K562 (cell line): Measurements from ENCODE around the gene SF3B3. TPM values are rescaled to one million over a fixed set of nuclear protein-coding genes. Genes with fewer than 3 reads are reported as not detected.

Source experiments
- ATAC-seq: fragments of 200-7000 bp; cut with Tn5 transposase; 3 replicates; pipeline ENCODE4 v1.9.1; 2020; ENCODE audit warnings: moderate library complexity
- BruUV-seq: library from RNA; stranded (reverse); fragments of 400-500 nt; replicated peaks from 2 replicates; lab custom pipeline; 2021; lab: Mats Ljungman, UMichigan
- CTCF ChIA-PET: fragments of 300-600 bp; formaldehyde crosslinking; extraction: SDS; loops from one replicate; lab custom pipeline; 2021; ENCODE audit warnings: low intra/inter-chr PET ratio; lab: Yijun Ruan, JAX
- POLR2A ChIA-PET: fragments of 300-600, 350-650 bp; sonication (Branson Sonifier 250); formaldehyde crosslinking; extraction: SDS; loops from one replicate; lab custom pipeline; 2021; ENCODE audit warnings: antibody characterized with exemption, inconsistent platforms; lab: Yijun Ruan, JAX
- DNase-seq, 4 experiments: peaks; one replicate each; pipeline versions ENCODE4 v3.0.0 to v3.0.0-alpha.2; 2011 to 2018; ENCODE audit warnings: low spot score in 3 of 4, mixed read lengths in 3 of 4; ENCODE audit errors: extremely low read depth in 1 of 4
- FAIRE-seq: peaks from 2 replicates; lab custom pipeline; 2011; peaks lifted over from hg19 to GRCh38; lab: Jason Lieb, UNC
- H2AFZ ChIP-seq: 2 replicates; pipeline ENCODE4 v1.6.0; 2011; ENCODE audit warnings: low read depth, low read length, control low read depth, inconsistent platforms
- H3K27ac ChIP-seq: fragments of 200-600 bp; 3 replicates; pipeline ENCODE4 v1.8.0; 2011; ENCODE audit warnings: low read depth, mild to moderate bottlenecking, control low read depth, inconsistent platforms, low read length, moderate library complexity, mixed read lengths; ENCODE audit errors: extremely low read depth
- H3K27me3 ChIP-seq, 2 experiments: fragments of 300-600 bp in 1 of 2; 2 replicates in 1 of 2; 3 replicates in 1 of 2; pipeline versions ENCODE4 v1.6.0 to v1.8.0; 2011; ENCODE audit warnings: inconsistent platforms in 2 of 2, low read length in 2 of 2, mild to moderate bottlenecking in 1 of 2, mixed read lengths in 1 of 2, moderate library complexity in 1 of 2; ENCODE audit not compliant: control insufficient read depth in 2 of 2, insufficient read depth in 2 of 2
- H3K36me3 ChIP-seq: fragments of 300-600 bp; 3 replicates; pipeline ENCODE4 v1.8.0; 2011; ENCODE audit warnings: mild to moderate bottlenecking, low read length, inconsistent platforms; ENCODE audit not compliant: control insufficient read depth, insufficient read depth
- H3K4me1 ChIP-seq, 2 experiments: fragments of 200-600 bp in 1 of 2; replicated peaks in 1 of 2; 2 replicates in 1 of 2; 3 replicates in 1 of 2; pipeline versions ENCODE4 v1.5.1 to v1.8.0; 2011; ENCODE audit warnings: inconsistent platforms in 2 of 2, low read length in 2 of 2, mild to moderate bottlenecking in 1 of 2, mixed read lengths in 1 of 2, moderate library complexity in 1 of 2; ENCODE audit not compliant: control insufficient read depth in 2 of 2, insufficient read depth in 2 of 2
- H3K4me2 ChIP-seq: 2 replicates; pipeline ENCODE4 v1.6.1; 2011; ENCODE audit warnings: low read length, control low read depth, inconsistent platforms, mixed read lengths; ENCODE audit not compliant: insufficient read depth
- H3K4me3 ChIP-seq: fragments of 200-600 bp; sonication (generic), shearing (Covaris generic); 2 replicates; pipeline ENCODE4 v1.5.1; 2016; ENCODE audit warnings: control low read depth, inconsistent platforms
- H3K79me2 ChIP-seq: fragments of 200-600 bp; 3 replicates; pipeline ENCODE4 v1.8.0; 2011; ENCODE audit warnings: low read length, inconsistent platforms; ENCODE audit not compliant: control insufficient read depth, insufficient read depth
- H3K9ac ChIP-seq, 2 experiments: 2 replicates each; pipeline versions ENCODE4 v1.6.0 to v1.6.1; 2011; ENCODE audit warnings: low read depth in 2 of 2, low read length in 2 of 2, control low read depth in 1 of 2, inconsistent platforms in 1 of 2, mild to moderate bottlenecking in 1 of 2, mixed read lengths in 1 of 2; ENCODE audit not compliant: insufficient read depth in 1 of 2
- H3K9me1 ChIP-seq: one replicate; pipeline ENCODE4 v1.6.0; 2011; ENCODE audit warnings: inconsistent platforms, mild to moderate bottlenecking, low read length, moderate library complexity; ENCODE audit not compliant: control insufficient read depth, insufficient read depth
- H3K9me3 ChIP-seq: replicated peaks from 2 replicates; pipeline ENCODE4 v1.5.1; 2011; ENCODE audit warnings: low read depth, low read length, inconsistent platforms; ENCODE audit not compliant: control insufficient read depth, insufficient read depth
- H4K20me1 ChIP-seq: replicated peaks from 2 replicates; pipeline ENCODE4 v1.6.1; 2011; ENCODE audit warnings: low read length, inconsistent platforms, mixed read lengths; ENCODE audit not compliant: control insufficient read depth, insufficient read depth
- CBX1 ChIP-seq: sonication (generic); IDR thresholded peaks from 2 replicates; pipeline ENCODE4 v1.6.1; 2016; ENCODE audit warnings: antibody characterized with exemption, low read depth, mild to moderate bottlenecking
- E2F8 ChIP-seq: fragments of 450-650 bp; IDR thresholded peaks from 2 replicates; pipeline ENCODE4 v1.7.1; 2018; ENCODE audit warnings: mild to moderate bottlenecking, low read depth; ENCODE audit not compliant: partially characterized antibody
- FOXJ2 ChIP-seq: fragments of 200-800 bp; sonication (Bioruptor generic); IDR thresholded peaks from 2 replicates; pipeline ENCODE4 v1.6.1; 2016; ENCODE audit warnings: missing genetic modification characterization, missing compliant biosample characterization
- HMGN3 ChIP-seq: IDR thresholded peaks from 2 replicates; pipeline ENCODE4 v1.6.1; 2011; ENCODE audit warnings: borderline replicate concordance, low read depth, mild to moderate bottlenecking, mixed read lengths, low read length; ENCODE audit not compliant: insufficient read length; ENCODE audit errors: extremely low read depth
- HNRNPLL ChIP-seq: fragments of 200-400 bp; formaldehyde crosslinking; IDR thresholded peaks from 2 replicates; pipeline ENCODE4 v1.6.1; 2017; ENCODE audit warnings: low read length, low read depth, mild to moderate bottlenecking; ENCODE audit not compliant: poor library complexity, severe bottlenecking
- MCM2 ChIP-seq: fragments of 450-650 bp; IDR thresholded peaks from 2 replicates; pipeline ENCODE4 v1.6.1; 2017; ENCODE audit warnings: low read depth, mild to moderate bottlenecking
- RNF2 ChIP-seq: sonication (generic); IDR thresholded peaks from 2 replicates; pipeline ENCODE4 v1.6.1; 2016
- ZNF197 ChIP-seq: fragments of 200-800 bp; sonication (Bioruptor generic); IDR thresholded peaks from 2 replicates; pipeline ENCODE4 v1.6.1; 2016; ENCODE audit warnings: low read depth, missing genetic modification characterization, missing compliant biosample characterization
- ZNF274 ChIP-seq: IDR thresholded peaks from 2 replicates; pipeline ENCODE4 v1.6.1; 2011; ENCODE audit warnings: low read depth, mild to moderate bottlenecking, low read length, moderate library complexity, borderline replicate concordance
- ZNF717 ChIP-seq: fragments of 250-450 bp; sonication (Bioruptor Pico); IDR thresholded peaks from 2 replicates; pipeline ENCODE4 v1.5.0; 2021
- WGBS: fragments of 100-300 bp; shearing (Covaris generic); methylation state at CpG from one replicate; pipeline ENCODE4 v1.1.6; 2016; ENCODE audit warnings: low coverage, mixed read lengths; ENCODE audit not compliant: insufficient coverage; ENCODE audit errors: missing lambda C conversion rate; 5-methylcytosine and 5-hydroxymethylcytosine counted together
- in situ Hi-C: fragments of 300-500 bp; cut with MboI; formaldehyde crosslinking; loops from 4 replicates; pipeline ENCODE4 v1.15.0; 2018; ENCODE audit warnings: inconsistent platforms, mixed read lengths
- intact Hi-C: fragments of 100-400 bp; cut with micrococcal nuclease; formaldehyde crosslinking; loops from 2 replicates; pipeline ENCODE4 v1.14.2; 2022
- polyA plus RNA-seq, 8 experiments: library from polyadenylated mRNA; depleted of rRNA in 4 of 8; stranded (reverse) in 5 of 8; unstranded in 3 of 8; fragments of >200 nt; fragmentation: Nextera tagmentation in 2 of 8; fragmentation: Illumina TruSeq in 1 of 8; extraction: Ambion mirVana in 2 of 8; extraction: Trizol in 1 of 8; gene quantifications; 2 replicates each; pipeline versions ENCODE4 v1.2.1 to v1.2.3, GENCODE V29; 2011 to 2014; ENCODE audit warnings: inconsistent platforms in 1 of 8, missing spikeins in 1 of 8
- total RNA-seq, 7 experiments: library from RNA; depleted of rRNA in 6 of 7; stranded (reverse); fragments of >200 nt in 6 of 7; fragmentation: Illumina TruSeq in 2 of 7; extraction: Trizol in 2 of 7; gene quantifications; 2 replicates each; pipeline versions ENCODE4 v1.2.1 to v1.2.3, GENCODE V29; 2011 to 2021; ENCODE audit warnings: low replicate concordance in 1 of 7
- TF ChIP-seq, protein P1 (sequence below), 3 experiments: fragments of 200-800 bp in 1 of 3; sonication (Bioruptor generic) in 1 of 3; sonication (generic) in 1 of 3; formaldehyde crosslinking in 1 of 3; IDR thresholded peaks; 2 replicates each; pipeline versions ENCODE4 v1.6.1 to v1.8.0; 2016 to 2022; ENCODE audit warnings: mild to moderate bottlenecking in 2 of 3, missing compliant biosample characterization in 2 of 3, missing genetic modification characterization in 2 of 3, missing genetic modification reagents in 1 of 3
- TF ChIP-seq, protein P2 (sequence below): fragments of 450-650 bp; formaldehyde crosslinking; IDR thresholded peaks from 2 replicates; pipeline ENCODE4 v1.4.0; 2020; ENCODE audit warnings: mild to moderate bottlenecking, moderate library complexity
- TF ChIP-seq, protein P3 (sequence below), 2 experiments: IDR thresholded peaks; 2 replicates each; pipeline ENCODE4 v1.6.1; 2012; ENCODE audit warnings: improper control_type of control experiment in 2 of 2, low read depth in 2 of 2, low read length in 2 of 2, borderline replicate concordance in 1 of 2

The SF3B3 gene
- total and polyA plus RNA-seq, 9 of the 15 experiments (the other 6 are each of a cell fraction or from before 2014, with no cell fraction given): 98.9 to 546 (median 221) TPM

- TF ChIP-seq E2F8 (no peak), MCM2 (no peak), ZNF197 (CRISPR knock-in tag) (no peak), FOXJ2 (tag) (no peak), ZNF274 (no peak), RNF2 (no peak)
Measured at GRCh38 chr16:70510216-70510615, 13.4 kb upstream of the SF3B3 start (continued).

DNA sequence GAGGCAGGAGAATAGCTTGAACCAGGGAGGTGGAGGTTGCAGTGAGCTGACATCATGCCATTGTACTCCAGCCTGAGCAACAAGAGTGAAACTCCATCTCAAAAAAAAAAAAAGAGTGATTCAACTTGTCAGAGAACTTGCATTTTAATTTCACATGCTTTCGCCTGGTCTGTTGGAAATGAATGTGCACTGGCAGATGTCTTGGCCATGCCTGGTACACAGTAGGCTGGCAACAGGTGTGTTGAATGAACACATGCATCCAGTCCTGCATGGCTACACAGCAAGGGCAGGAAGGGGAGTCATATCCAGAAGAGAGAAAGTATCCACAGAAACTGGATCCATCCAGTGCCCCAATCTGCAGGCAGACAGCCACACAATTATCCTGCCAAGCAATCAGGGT lies 11.8 kb upstream of the SF3B3 start:
- POLR2A ChIA-PET: no interaction called here
- in situ Hi-C loops: no loop called here
- Histone ChIP-seq H3K27ac (no peak overlapping the region), H3K9ac (no peak overlapping the region), H2AFZ (no peak overlapping the region), H3K79me2 (no peaks in the 10 kb centered on the region), H3K4me1 (no peaks in the 10 kb centered on the region), H3K4me2 (no peak overlapping the region), H3K9me3 (no peaks in the 10 kb centered on the region), H4K20me1 (no peaks in the 10 kb centered on the region), H3K36me3 (peaks cover 86% of the 10 kb centered on the region; the same call in 2 of the 3 replicates), H3K9me1 (no peaks in the 10 kb centered on the region), H3K4me3 (no peak overlapping the region), H3K27me3 (no peaks in the 10 kb centered on the region)
- DNase-seq (no peak), ATAC-seq (no peak), FAIRE-seq (no peak)
- WGBS: 92% methylated on average over 1 of the region's 1 CpG
- CTCF ChIA-PET: no interaction called here
- no TSS peak for BruUV-seq
- intact Hi-C loops: no loop called here
- TF ChIP-seq CBX1 (no peak), ZNF717 (CRISPR knock-in tag) (no peak), HMGN3 (no peak), HNRNPLL (no peak)
- TF ChIP-seq, protein P1, sequence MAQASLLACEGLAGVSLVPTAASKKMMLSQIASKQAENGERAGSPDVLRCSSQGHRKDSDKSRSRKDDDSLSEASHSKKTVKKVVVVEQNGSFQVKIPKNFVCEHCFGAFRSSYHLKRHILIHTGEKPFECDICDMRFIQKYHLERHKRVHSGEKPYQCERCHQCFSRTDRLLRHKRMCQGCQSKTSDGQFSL (CRISPR knock-in tag; IDR thresholded peaks at IDR 0.05): no peak
- TF ChIP-seq, protein P1 (tag; IDR thresholded peaks at IDR 0.05): no peak
- TF ChIP-seq, protein P2, sequence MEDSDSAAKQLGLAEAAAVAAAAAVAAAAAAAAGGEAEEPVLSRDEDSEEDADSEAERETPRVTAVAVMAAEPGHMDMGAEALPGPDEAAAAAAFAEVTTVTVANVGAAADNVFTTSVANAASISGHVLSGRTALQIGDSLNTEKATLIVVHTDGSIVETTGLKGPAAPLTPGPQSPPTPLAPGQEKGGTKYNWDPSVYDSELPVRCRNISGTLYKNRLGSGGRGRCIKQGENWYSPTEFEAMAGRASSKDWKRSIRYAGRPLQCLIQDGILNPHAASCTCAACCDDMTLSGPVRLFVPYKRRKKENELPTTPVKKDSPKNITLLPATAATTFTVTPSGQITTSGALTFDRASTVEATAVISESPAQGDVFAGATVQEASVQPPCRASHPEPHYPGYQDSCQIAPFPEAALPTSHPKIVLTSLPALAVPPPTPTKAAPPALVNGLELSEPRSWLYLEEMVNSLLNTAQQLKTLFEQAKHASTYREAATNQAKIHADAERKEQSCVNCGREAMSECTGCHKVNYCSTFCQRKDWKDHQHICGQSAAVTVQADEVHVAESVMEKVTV (CRISPR knock-in tag): no peak
- TF ChIP-seq, protein P3, sequence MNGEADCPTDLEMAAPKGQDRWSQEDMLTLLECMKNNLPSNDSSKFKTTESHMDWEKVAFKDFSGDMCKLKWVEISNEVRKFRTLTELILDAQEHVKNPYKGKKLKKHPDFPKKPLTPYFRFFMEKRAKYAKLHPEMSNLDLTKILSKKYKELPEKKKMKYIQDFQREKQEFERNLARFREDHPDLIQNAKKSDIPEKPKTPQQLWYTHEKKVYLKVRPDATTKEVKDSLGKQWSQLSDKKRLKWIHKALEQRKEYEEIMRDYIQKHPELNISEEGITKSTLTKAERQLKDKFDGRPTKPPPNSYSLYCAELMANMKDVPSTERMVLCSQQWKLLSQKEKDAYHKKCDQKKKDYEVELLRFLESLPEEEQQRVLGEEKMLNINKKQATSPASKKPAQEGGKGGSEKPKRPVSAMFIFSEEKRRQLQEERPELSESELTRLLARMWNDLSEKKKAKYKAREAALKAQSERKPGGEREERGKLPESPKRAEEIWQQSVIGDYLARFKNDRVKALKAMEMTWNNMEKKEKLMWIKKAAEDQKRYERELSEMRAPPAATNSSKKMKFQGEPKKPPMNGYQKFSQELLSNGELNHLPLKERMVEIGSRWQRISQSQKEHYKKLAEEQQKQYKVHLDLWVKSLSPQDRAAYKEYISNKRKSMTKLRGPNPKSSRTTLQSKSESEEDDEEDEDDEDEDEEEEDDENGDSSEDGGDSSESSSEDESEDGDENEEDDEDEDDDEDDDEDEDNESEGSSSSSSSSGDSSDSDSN (IDR thresholded peaks at IDR 0.05; ENCODE audit: borderline replicate concordance in 1 of 2, low read depth in 2 of 2, low read length in 2 of 2): no peak
